ENCODE measurements around the gene FRMD1.

The FRMD1 gene

GRCh38 chr6:168078943-168079405, at the start of gene FRMD1:
Gene FRMD1, minus strand, starts transcription at chr6:168079212. Its CDS starts 118 bp downstream, at chr6:168079094.
- no peak for DNase-seq (ENCODE audit: low read depth)

GRCh38 chr6:168128006-168128630, 49.1 kb upstream of the FRMD1 start:
- DNase-seq (ENCODE audit: low read depth), result no peak

- no peak for DNase-seq (ENCODE audit: low read depth)
Measured at GRCh38 chr6:168127384-168127868, 48.4 kb upstream of the FRMD1 start.

- no peak for DNase-seq (ENCODE audit: low read depth)
Measured at GRCh38 chr6:168126566-168127383, 47.8 kb upstream of the FRMD1 start.

- DNase-seq (ENCODE audit: low read depth), result no peak
Measured at GRCh38 chr6:168125429-168126001, 46.5 kb upstream of the FRMD1 start.

- no peak for DNase-seq (ENCODE audit: low read depth)
Measured at GRCh38 chr6:168124921-168125320, 45.9 kb upstream of the FRMD1 start.

GRCh38 chr6:168124158-168124557, 45.1 kb upstream of the FRMD1 start:
- DNase-seq (ENCODE audit: low read depth), result no peak

GRCh38 chr6:168123165-168123911, 44.3 kb upstream of the FRMD1 start:
- no peak for DNase-seq (ENCODE audit: low read depth)

- DNase-seq (ENCODE audit: low read depth), result no peak
Measured at GRCh38 chr6:168122521-168122920, 43.5 kb upstream of the FRMD1 start.

- no peak for DNase-seq (ENCODE audit: low read depth)
Measured at GRCh38 chr6:168122011-168122410, 43.0 kb upstream of the FRMD1 start.

GRCh38 chr6:168121303-168121665, 42.3 kb upstream of the FRMD1 start:
- DNase-seq (ENCODE audit: low read depth), result no peak

GRCh38 chr6:168120390-168121302, 41.6 kb upstream of the FRMD1 start:
- DNase-seq (ENCODE audit: low read depth), result no peak

GRCh38 chr6:168119539-168119938, 40.5 kb upstream of the FRMD1 start:
- no peak for DNase-seq (ENCODE audit: low read depth)

- DNase-seq (ENCODE audit: low read depth), result no peak
Measured at GRCh38 chr6:168118935-168119334, 39.9 kb upstream of the FRMD1 start.

- no peak for DNase-seq (ENCODE audit: low read depth)
Measured at GRCh38 chr6:168117942-168118341, 38.9 kb upstream of the FRMD1 start.

- no peak for DNase-seq (ENCODE audit: low read depth)
Measured at GRCh38 chr6:168116975-168117899, 38.2 kb upstream of the FRMD1 start.

GRCh38 chr6:168116438-168116974, 37.5 kb upstream of the FRMD1 start:
- DNase-seq (ENCODE audit: low read depth), result no peak

- no peak for DNase-seq (ENCODE audit: low read depth)
Measured at GRCh38 chr6:168115748-168116437, 36.9 kb upstream of the FRMD1 start.

- no peak for DNase-seq (ENCODE audit: low read depth)
Measured at GRCh38 chr6:168113226-168113625, 34.2 kb upstream of the FRMD1 start.

All from stimulated activated CD8-positive, alpha-beta memory T cell treated with anti-CD3 and anti-CD28 coated beads, Interleukin-7, amount 100 ng/mL, for 24 hours (primary cell).